Testis (tissue), 3 donors: ENCODE measurements around the gene CUL4A. TPM values are rescaled to one million over a fixed set of nuclear protein-coding genes. Genes with fewer than 3 reads are reported as not detected.

Experiments
- DNase-seq: peaks from one replicate; pipeline ENCODE4 v3.0.0-alpha.2; 2019
- H3K27ac ChIP-seq, 2 donors: fragments of 200-600 bp; sonication (generic); one replicate each; pipeline ENCODE4 v1.5.1; 2019
- H3K27me3 ChIP-seq: fragments of 200-600 bp; sonication (generic); one replicate; pipeline ENCODE4 v1.5.1; 2019
- H3K36me3 ChIP-seq: fragments of 200-600 bp; sonication (generic); one replicate; pipeline ENCODE4 v1.5.1; 2017; ENCODE audit warnings: low read depth; ENCODE audit errors: missing control alignments
- H3K4me1 ChIP-seq: fragments of 200-600 bp; sonication (generic); one replicate; pipeline ENCODE4 v1.5.1; 2019
- H3K4me3 ChIP-seq, 2 donors: fragments of 200-600 bp; sonication (generic); one replicate each; pipeline ENCODE4 v1.5.1; 2017 to 2019
- H3K9me3 ChIP-seq: fragments of 200-600 bp; sonication (generic); one replicate; pipeline ENCODE4 v1.5.1; 2017
- POLR2A ChIP-seq: fragments of 450-650 bp; IDR thresholded peaks from one replicate; pipeline ENCODE4 v1.6.1; 2017; ENCODE audit warnings: antibody characterized with exemption, mild to moderate bottlenecking, moderate library complexity
- WGBS, 2 donors: methylation state at CpG; one replicate each; pipeline ENCODE4 v1.1.5; 2018; 5-methylcytosine and 5-hydroxymethylcytosine counted together
- intact Hi-C: fragments of 100-400 bp; cut with DNase I; formaldehyde crosslinking; loops from one replicate; pipeline ENCODE4 v1.15.1; 2023; ENCODE audit warnings: low total_unique reads
- polyA plus RNA-seq: library from polyadenylated mRNA; stranded (reverse); fragments of 350-450 nt; fragmentation: Illumina TruSeq; extraction: RNeasy Lipid Tissue Mini Kit (QIAGEN cat#74804); gene quantifications from one replicate; pipeline ENCODE4 v1.2.3, GENCODE V29; 2014; ENCODE audit warnings: low read depth, low replicate concordance; ENCODE audit not compliant: insufficient read depth
- total RNA-seq, 2 donors: library from RNA; depleted of rRNA; stranded (reverse); fragments of >200 nt; gene quantifications; one replicate each; pipeline ENCODE4 v1.2.3, GENCODE V29; 2016
- TF ChIP-seq, protein P1 (sequence below), 3 experiments: fragments of 450-650 bp in 2 of 3; fragments of 200-600 bp in 1 of 3; sonication (generic) in 1 of 3; IDR thresholded peaks; one replicate each; pipeline ENCODE4 v1.5.1; 2016 to 2019; ENCODE audit warnings: antibody characterized with exemption in 3 of 3, mild to moderate bottlenecking in 2 of 3, moderate library complexity in 1 of 3

CUL4A gene
- total and polyA plus RNA-seq, 3 donors from 2014 or later = 103 to 168 (median 152) TPM

DNA sequence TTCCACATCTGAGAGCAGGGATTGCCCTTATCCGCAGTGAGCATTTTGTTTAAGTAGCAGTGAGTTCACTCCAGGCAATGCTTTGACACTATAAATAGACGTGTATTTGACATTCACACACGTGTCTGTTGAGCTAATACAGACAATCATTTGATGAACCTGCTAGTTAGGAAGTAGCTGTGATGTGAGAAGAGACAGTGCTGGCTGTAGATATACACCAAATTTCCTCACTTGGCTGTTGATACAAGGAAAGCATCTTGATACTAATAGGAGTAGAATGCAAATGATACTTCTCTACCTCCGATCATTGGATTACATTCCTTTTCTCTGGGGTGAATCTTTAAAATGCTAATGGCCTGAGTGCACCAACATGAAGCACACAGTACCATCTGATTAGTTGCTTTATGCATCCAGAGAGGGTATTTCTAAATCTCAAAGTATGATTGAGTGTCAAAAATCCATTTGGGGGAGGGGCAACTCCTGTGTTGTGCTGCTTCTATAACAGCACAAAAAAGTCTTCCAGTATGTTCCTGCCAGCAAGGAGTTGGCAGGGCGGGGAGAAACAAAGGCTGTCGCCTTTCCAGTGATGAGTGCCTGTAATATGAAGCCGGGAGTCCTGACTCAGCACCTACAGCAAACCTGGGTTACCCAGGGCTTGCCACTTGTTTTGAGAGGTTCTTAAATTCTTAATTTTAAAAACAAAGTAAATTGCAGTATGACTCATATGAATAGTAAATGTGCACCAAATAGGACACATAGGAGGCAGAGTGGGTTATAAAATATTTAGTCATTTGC, 7.0 kb downstream of the CUL4A start:
- DNase-seq = no peak
- WGBS, 2 donors = 55 to 76% methylated on average over 7 of the region's 7 CpGs
- intact Hi-C loops = no loop called here

DNA sequence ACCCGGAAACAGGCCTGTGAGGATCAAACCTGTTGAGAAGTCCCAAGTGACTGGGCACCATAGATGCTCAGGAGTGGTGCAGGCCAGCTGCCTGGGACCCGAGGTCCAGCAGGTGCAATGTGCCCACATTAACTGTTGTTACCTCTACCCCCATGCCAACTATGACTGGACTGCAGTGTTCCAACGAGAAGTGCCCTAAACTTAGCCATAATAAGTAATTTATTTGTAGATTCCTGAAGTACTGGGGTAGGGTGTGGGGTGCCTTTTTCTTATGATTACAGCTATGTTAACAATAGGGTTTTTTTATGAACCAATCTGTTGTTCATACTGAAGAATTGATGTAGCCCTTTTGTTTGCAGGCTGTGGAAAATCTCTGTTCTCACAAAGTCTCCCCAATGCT, 9.2 kb downstream of the CUL4A start:
- H3K36me3 ChIP-seq = no peaks in the 10 kb centered on the region
- TF ChIP-seq POLR2A = no peak
- TF ChIP-seq, protein P1, sequence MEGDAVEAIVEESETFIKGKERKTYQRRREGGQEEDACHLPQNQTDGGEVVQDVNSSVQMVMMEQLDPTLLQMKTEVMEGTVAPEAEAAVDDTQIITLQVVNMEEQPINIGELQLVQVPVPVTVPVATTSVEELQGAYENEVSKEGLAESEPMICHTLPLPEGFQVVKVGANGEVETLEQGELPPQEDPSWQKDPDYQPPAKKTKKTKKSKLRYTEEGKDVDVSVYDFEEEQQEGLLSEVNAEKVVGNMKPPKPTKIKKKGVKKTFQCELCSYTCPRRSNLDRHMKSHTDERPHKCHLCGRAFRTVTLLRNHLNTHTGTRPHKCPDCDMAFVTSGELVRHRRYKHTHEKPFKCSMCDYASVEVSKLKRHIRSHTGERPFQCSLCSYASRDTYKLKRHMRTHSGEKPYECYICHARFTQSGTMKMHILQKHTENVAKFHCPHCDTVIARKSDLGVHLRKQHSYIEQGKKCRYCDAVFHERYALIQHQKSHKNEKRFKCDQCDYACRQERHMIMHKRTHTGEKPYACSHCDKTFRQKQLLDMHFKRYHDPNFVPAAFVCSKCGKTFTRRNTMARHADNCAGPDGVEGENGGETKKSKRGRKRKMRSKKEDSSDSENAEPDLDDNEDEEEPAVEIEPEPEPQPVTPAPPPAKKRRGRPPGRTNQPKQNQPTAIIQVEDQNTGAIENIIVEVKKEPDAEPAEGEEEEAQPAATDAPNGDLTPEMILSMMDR (IDR thresholded peaks at IDR 0.05) = no peak
- WGBS, 2 donors = 78 to 82% methylated on average over 3 of the region's 3 CpGs
- no peak overlapping the region for H3K27ac ChIP-seq
- no peaks in the 10 kb centered on the region for H3K9me3 ChIP-seq
- intact Hi-C loops = no loop called here
- no peak for DNase-seq
- H3K27me3 ChIP-seq = no peaks in the 10 kb centered on the region
- no peak overlapping the region for H3K4me3 ChIP-seq
- no peaks in the 10 kb centered on the region for H3K4me1 ChIP-seq

More for the DNA sequence above, 7.0 kb downstream of the CUL4A start:
- H3K36me3 ChIP-seq = no peaks in the 10 kb centered on the region
- TF ChIP-seq, protein P1 (IDR thresholded peaks at IDR 0.05) = no peak
- no peak for TF ChIP-seq POLR2A
- no peak overlapping the region for H3K27ac ChIP-seq
- H3K27me3 ChIP-seq = no peaks in the 10 kb centered on the region
- H3K4me1 ChIP-seq = no peaks in the 10 kb centered on the region
- H3K9me3 ChIP-seq = no peaks in the 10 kb centered on the region
- H3K4me3 ChIP-seq = no peak overlapping the region

DNA sequence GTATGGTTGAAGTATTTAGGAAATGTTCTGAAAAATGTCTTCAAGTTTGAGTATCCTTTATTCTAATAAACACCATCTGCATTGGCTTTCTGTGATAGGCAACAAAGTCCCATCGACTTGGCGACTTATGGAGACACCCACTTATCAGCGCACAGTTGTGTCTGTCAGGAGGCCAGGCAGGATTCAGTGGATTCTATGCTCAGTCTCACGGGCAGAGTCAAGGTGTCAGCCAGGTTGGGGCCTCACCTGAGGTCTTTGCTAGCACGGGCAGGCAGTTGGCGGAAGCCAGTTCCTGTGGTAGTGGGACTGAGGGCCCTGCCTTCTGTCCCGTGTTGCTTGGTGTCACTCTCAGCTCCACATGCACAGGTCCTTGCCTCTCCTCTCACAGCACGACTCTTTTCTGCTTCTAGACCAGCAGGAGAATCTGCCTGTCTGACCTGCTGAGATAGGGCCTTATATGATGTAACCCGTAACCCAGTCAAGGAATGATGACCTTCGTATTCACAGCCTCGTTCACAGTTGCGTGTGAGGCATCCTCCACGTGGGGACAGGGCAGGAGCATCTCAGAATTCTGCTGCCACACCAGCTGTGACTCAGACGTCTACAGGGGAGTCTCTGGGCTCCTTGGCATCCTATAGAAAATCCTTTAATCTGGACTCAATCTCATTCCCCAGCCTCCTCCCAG, 10.0 kb downstream of the CUL4A start:
- Histone ChIP-seq H3K27ac (no peak overlapping the region), H3K9me3 (no peaks in the 10 kb centered on the region), H3K27me3 (no peaks in the 10 kb centered on the region), H3K36me3 (no peaks in the 10 kb centered on the region), H3K4me3 (no peak overlapping the region), H3K4me1 (no peaks in the 10 kb centered on the region)
- intact Hi-C loops = no loop called here
- TF ChIP-seq POLR2A = no peak
- TF ChIP-seq, protein P1 (IDR thresholded peaks at IDR 0.05) = no peak
- no peak for DNase-seq
- WGBS, 2 donors = 86 to 91% methylated on average over 12 to 14 of the region's 14 CpGs

DNA sequence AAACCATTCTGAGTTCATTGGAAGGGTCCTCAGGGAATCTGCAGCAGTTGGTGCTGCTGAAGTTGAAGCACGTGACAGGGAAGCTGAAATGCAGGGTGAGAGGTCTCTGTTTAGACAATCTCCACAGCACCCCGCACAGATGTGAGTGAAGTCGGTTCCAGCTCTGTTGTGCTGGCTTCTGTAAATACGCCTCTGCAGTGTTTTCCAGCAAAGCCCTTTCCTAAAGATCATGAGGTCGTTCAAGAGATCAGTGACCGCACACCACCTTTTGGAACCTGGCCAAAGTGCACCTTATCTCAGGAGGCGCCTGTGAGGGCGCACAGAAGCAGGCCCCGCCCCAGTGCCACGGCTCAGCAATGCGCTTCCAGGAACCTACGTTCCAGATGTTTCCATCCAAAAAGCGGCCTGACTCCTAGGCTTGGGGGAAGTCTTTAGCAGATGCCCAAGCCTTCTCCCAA, 10.8 kb downstream of the CUL4A start:
- H3K36me3 ChIP-seq = no peaks in the 10 kb centered on the region
- H3K27ac ChIP-seq = no peak overlapping the region
- 71 to 72% methylated on average over 13 of the region's 13 CpGs for WGBS, 2 donors
- no peaks in the 10 kb centered on the region for H3K27me3 ChIP-seq
- no peak overlapping the region for H3K4me3 ChIP-seq
- intact Hi-C loops = no loop called here
- no peak for DNase-seq
- H3K4me1 ChIP-seq = no peaks in the 10 kb centered on the region
- TF ChIP-seq POLR2A = no peak
- TF ChIP-seq, protein P1 (IDR thresholded peaks at IDR 0.05) = no peak
- no peaks in the 10 kb centered on the region for H3K9me3 ChIP-seq
